ENCODE measurements around the gene TLX2. TPM values are rescaled to one million over a fixed set of nuclear protein-coding genes. Genes with fewer than 3 reads are reported as not detected.

TLX2 gene
- total and polyA plus RNA-seq, 2 of the 8 experiments (the other 6 are each of a cell fraction or from before 2014, with no cell fraction given): 0.06 to 0.17 TPM

DNA sequence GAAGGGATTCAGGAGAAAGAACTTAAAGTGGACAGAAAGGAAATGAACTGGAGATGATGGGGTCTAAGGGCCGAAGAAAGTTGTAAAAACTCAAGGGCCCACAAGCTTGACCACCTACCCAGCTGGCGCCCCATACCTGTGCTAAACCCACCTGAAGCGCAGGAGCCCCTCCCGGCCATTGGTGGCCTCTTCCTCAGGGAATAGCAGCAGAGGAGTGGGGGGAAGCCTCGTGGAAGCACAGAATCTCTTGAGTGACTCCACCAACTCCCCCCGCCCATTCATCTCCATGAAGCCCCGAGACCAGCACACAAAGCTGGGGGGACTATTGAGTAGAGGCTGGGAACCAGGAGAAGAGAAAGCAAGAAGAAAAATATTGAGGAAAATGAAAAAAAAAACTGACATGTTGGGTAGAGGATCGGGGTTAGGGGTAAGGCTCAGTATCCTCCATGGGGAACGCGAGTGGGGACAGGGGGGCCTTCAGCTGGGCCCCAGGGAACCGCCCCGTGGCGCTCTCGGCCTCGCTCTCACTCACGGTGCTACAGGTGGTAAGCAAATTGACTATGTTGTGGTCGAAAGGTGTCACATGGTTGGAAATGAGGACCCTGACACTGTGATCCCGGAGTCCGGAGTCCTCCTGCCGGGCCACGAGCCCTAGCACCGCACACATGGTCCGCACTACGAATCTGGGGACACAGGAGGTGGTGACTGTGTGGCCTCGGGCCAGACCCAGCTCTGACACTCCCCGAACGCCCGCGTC is 14.5 kb downstream of the TLX2 start:
- peak overlapping the region; percentile 93; the same call in 1 of the 2 replicates for H2AFZ ChIP-seq (ENCODE audit: low read length)
- peak overlapping the region; percentile 60 to 94 for H3K4me2 ChIP-seq (ENCODE audit: insufficient read depth in 1 of 2, low read depth in 2 of 2, low read length in 2 of 2)
- H3K4me1 ChIP-seq (replicated peaks in 1 of 4; ENCODE audit: control insufficient read depth in 3 of 4, insufficient read depth in 4 of 4, low read length in 3 of 4): peaks cover 4 to 13% (median 6%) of the 10 kb centered on the region in 4 experiments; a peak in 6 of 7 replicates
- POLR2A ChIA-PET (ENCODE audit: partially characterized antibody): interaction anchor here (0.8 to 5.9 kb wide), 19 partner anchors 9 to 103 kb away, joined by 3 to 73 read pairs (median 9); partner anchors contain the start of genes CCDC142, LBX2, LOXL3 and MRPL53
- H3K56ac ChIP-seq (replicated peaks; ENCODE audit: insufficient read length, low read depth, low read length): peak overlapping the region; percentile 75
- H3K4ac ChIP-seq (replicated peaks; ENCODE audit: insufficient read length, low read depth, low read length): peak overlapping the region; percentile 87
- H2BK15ac ChIP-seq (ENCODE audit: low read length): peak overlapping the region; percentile 63; the same call in 1 of the 2 replicates
- peak overlapping the region; percentile 94 for H2BK5ac ChIP-seq (ENCODE audit: low read depth, low read length)
- no peaks in the 10 kb centered on the region for H3K9me3 ChIP-seq (ENCODE audit: insufficient read depth in 2 of 2, low read depth in 1 of 2, low read length in 1 of 2)
- peaks cover 6 to 27% (median 24%) of the 10 kb centered on the region in 4 experiments; a peak in 7 of 8 replicates for H3K36me3 ChIP-seq (ENCODE audit: control insufficient read depth in 2 of 4, insufficient read depth in 4 of 4, low read length in 3 of 4)
- peak overlapping the region; percentile 61; the same call in 1 of the 2 replicates for H2AK5ac ChIP-seq (ENCODE audit: low read depth, low read length)
- no peak overlapping the region for H2BK20ac ChIP-seq (ENCODE audit: low read length)
- CTCF ChIA-PET (ENCODE audit: partially characterized antibody): interaction anchor here (1.0 to 7.0 kb wide), 7 partner anchors 10 to 59 kb away, joined by 3 to 53 read pairs (median 4); partner anchors contain the start of genes CCDC142, MRPL53 and TTC31
- H4K5ac ChIP-seq (ENCODE audit: insufficient read length, low read depth, low read length): peak overlapping the region; percentile 81
- peak overlapping the region; percentile 90 for H3K27ac ChIP-seq (ENCODE audit: low read depth, low read length)
- H3K18ac ChIP-seq (ENCODE audit: extremely low read depth, low read length): peak overlapping the region; percentile 85; the same call in 1 of the 2 replicates
- FAIRE-seq (no peak), DNase-seq (ENCODE audit: low read depth in 1 of 2, low spot score in 2 of 2) (no peak)
- H3K23me2 ChIP-seq (ENCODE audit: low read depth, low read length): peaks cover 9% of the 10 kb centered on the region; the same call in 1 of the 2 replicates
- peak overlapping the region; percentile 89 to 95 (median 94) for H3K9ac ChIP-seq (replicated peaks in 1 of 4; ENCODE audit: extremely low read depth in 1 of 4, low read depth in 3 of 4, low read length in 3 of 4)
- peaks cover 3 to 6% of the 10 kb centered on the region in 2 experiments for H4K20me1 ChIP-seq (replicated peaks in 1 of 2; ENCODE audit: control insufficient read depth in 1 of 2, insufficient read depth in 2 of 2, low read length in 2 of 2)
- no peak for TF ChIP-seq ZNF274 (IDR thresholded peaks at IDR 0.05; ENCODE audit: borderline replicate concordance, extremely low read depth, low read length)
- 0 out of 2 replicates have a peak, but pooled peaks have one; percentile 1 for TF ChIP-seq BACH1 (IDR thresholded peaks at IDR 0.05; ENCODE audit: low read length)
- TF ChIP-seq, protein P1, sequence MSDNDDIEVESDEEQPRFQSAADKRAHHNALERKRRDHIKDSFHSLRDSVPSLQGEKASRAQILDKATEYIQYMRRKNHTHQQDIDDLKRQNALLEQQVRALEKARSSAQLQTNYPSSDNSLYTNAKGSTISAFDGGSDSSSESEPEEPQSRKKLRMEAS (IDR thresholded peaks at IDR 0.05): peak; percentile 58
- H3K79me2 ChIP-seq (ENCODE audit: control insufficient read depth in 1 of 2, insufficient read depth in 2 of 2, low read length in 2 of 2): peaks cover 0 to 18% of the 10 kb centered on the region in 2 experiments; a peak in 2 of 4 replicates
- H3K27me3 ChIP-seq (replicated peaks in 1 of 4; ENCODE audit: control insufficient read depth in 3 of 4, extremely low read depth in 1 of 4, insufficient read depth in 3 of 4, low read length in 3 of 4): no peaks in the 10 kb centered on the region; a peak in 1 of 7 replicates
- H4K91ac ChIP-seq (replicated peaks; ENCODE audit: insufficient read length, low read length): peak overlapping the region; percentile 48
- peaks cover 10% of the 10 kb centered on the region for H3K79me1 ChIP-seq (ENCODE audit: low read depth, low read length)
- peak overlapping the region; percentile 97; the same call in 1 of the 2 replicates for H4K8ac ChIP-seq (ENCODE audit: extremely low read depth, insufficient read depth, low read length)
- H2BK12ac ChIP-seq (ENCODE audit: low read depth, low read length): no peak overlapping the region; the same call in 1 of the 2 replicates
- 17% methylated on average over 29 of the region's 29 CpGs; no CpG with 5 or more reads in 1 of the 2 experiments for WGBS, 2 experiments (ENCODE audit: extremely low coverage in 1 of 2, insufficient coverage in 1 of 2, insufficient read length in 1 of 2, insufficient replicate concordance in 2 of 2, low coverage in 1 of 2, low lambda C conversion rate in 2 of 2, missing lambda C conversion rate in 1 of 2)
- H2BK120ac ChIP-seq (replicated peaks; ENCODE audit: low read depth, low read length): no peak overlapping the region
- H3K14ac ChIP-seq (ENCODE audit: insufficient read length): no peak overlapping the region
- H3K23ac ChIP-seq (ENCODE audit: insufficient read length): no peak overlapping the region
- H3K4me3 ChIP-seq (ENCODE audit: extremely low read depth in 1 of 4, insufficient read depth in 2 of 4, low read depth in 3 of 4, low read length in 4 of 4): peak overlapping the region; percentile 85 to 99 (median 92)

Data from H1 (cell line).